Activated CD4-positive, alpha-beta T cell treated with anti-CD3 and anti-CD28 coated beads, Interleukin-10, Interleukin-2, amounts not matched to agents 100 ng/mL and 50 ng/mL, durations not matched to agents 16 hours and 8 hours (primary cell): ENCODE results near the gene MRTFB.
"Not testable (repeated sequence)": the region's sequence is repeated elsewhere in the genome, so short reads cannot be mapped to it uniquely, and the experiment has no call there.

Experiments
- DNase-seq: peaks from one replicate; pipeline ENCODE4 v3.0.0-alpha.2; 2020

MRTFB gene, protein sequence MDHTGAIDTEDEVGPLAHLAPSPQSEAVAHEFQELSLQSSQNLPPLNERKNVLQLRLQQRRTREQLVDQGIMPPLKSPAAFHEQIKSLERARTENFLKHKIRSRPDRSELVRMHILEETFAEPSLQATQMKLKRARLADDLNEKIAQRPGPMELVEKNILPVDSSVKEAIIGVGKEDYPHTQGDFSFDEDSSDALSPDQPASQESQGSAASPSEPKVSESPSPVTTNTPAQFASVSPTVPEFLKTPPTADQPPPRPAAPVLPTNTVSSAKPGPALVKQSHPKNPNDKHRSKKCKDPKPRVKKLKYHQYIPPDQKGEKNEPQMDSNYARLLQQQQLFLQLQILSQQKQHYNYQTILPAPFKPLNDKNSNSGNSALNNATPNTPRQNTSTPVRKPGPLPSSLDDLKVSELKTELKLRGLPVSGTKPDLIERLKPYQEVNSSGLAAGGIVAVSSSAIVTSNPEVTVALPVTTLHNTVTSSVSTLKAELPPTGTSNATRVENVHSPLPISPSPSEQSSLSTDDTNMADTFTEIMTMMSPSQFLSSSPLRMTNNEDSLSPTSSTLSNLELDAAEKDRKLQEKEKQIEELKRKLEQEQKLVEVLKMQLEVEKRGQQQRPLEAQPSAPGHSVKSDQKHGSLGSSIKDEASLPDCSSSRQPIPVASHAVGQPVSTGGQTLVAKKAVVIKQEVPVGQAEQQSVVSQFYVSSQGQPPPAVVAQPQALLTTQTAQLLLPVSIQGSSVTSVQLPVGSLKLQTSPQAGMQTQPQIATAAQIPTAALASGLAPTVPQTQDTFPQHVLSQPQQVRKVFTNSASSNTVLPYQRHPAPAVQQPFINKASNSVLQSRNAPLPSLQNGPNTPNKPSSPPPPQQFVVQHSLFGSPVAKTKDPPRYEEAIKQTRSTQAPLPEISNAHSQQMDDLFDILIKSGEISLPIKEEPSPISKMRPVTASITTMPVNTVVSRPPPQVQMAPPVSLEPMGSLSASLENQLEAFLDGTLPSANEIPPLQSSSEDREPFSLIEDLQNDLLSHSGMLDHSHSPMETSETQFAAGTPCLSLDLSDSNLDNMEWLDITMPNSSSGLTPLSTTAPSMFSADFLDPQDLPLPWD

DNA sequence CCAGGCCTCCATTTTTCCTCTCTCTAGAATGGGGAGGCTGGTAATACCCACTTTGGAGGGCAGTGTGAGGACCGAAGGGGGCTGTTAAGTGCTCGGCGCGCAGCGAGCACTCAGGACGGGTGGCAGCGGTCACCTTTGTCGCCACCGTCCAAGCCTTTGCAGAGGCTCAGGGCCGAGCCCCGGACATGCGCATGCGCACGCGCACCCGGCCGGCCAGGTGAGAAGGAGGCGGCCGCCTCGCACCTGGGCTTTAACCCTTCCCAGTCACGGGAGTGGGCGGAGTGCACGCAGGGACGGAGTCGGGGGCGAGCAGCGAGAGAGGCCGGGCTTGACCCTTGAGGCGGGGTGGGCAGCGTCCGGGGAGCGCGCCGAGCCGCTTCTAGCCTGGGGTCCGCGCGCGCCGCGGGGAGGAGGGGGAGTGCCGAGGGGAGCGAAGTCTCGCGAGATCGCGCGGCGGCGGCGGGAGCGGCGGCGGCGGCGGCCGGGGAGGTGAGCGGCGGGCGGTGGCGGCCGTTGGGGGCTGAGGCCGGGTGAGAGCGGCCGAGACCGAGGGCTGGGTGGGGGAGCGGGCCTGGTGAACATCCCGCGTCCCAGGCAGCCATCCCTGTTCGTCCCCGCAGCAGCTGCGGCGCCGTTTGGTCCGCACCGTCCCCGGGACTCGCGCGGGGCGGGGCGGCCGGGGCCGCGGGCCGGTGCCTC lies at the start of gene MRTFB:
TSS of gene MRTFB (plus strand) at position 443 of the 699 bp plus-strand sequence. CDS start 69,288 bp downstream, outside the sequence.
- DNase-seq: peak; percentile 81

DNA sequence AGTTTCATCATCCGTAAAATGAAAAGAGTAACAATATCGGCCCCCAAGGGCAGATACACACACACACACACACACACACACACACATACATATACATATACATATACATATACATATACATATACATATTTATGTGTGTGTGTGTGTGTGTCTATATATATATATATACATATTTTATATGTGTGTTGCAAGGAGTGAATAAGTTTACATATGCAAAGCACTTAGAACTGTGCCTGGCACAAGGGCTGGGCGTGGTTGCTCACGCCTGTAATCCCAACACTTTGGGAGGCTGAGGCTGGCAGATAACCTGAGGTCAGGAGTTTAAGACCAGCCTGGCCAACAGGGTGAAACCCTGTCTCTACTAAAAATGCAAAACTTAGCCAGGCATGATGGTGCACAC lies 47.6 kb upstream of the MRTFB start:
- not testable (repeated sequence) for DNase-seq

DNA sequence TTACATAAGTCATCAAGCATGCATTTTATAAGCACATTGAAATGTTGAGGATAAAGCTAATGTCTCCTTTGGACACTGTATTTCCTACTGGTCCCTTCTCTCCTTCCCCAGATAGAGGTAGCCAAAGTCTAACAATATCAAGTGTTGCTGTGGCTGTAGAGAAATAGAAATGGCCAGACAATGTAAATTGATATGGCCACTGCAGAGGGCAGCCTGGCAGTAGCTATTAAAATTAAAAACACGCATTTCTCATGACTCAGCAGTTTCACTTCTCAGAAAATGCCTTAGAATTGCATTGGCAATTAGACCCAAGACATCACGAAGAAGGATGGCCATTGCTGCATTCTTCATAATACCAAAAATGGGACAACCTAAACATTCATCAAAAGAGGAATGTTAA lies 46.8 kb upstream of the MRTFB start:
- DNase-seq: no peak

DNA sequence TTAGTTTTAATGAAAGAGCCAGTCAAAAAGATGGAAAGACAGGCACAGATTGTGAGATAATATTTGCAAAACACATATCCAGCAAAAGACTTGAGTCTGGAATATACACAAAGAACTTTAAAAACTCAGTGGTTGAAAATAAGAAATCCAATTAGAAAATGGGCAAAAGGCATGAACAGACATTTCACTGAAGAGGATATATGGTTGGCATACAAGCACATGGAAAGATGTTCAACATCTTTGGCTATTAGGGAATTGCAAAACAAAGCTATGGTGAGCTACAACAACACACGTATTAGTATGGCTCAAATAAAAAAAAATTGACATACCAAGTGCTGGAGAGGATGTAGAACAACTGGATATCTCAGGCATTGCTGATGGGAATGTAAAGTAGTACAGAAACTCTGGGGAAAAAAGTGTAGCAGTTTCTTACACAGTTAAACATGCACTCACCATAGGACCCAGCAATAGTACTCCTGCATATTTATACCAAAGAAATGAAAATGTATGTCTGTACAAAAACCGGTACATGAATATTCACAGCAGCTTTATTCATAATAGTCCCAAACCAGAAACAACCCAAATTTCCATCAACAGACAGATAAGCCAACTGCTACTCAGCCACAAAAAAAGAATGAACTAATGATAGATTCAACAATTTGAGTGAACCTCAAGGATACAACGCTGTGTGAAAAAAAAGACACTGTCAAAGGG lies 44.4 kb upstream of the MRTFB start:
- DNase-seq: no peak

DNA sequence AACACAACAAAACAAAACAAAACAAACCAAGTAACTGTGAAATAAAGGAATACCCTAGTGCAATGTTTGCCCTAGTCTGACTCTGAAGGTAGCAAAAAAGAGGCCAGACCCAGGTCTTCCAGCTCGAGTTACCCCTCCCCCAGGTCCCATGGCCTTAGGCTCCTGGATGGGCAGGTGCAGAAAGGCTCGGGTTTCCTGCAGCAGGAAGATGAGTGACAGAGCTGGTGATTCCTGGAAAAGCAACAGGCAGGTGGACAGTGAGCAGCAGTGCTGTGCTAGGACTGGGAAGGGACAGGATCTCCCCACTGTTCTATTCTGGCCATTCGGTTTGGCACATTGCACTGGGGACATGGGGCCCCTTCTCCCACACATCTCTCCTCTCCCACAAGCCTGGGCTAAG lies 42.9 kb upstream of the MRTFB start:
- no peak for DNase-seq

DNA sequence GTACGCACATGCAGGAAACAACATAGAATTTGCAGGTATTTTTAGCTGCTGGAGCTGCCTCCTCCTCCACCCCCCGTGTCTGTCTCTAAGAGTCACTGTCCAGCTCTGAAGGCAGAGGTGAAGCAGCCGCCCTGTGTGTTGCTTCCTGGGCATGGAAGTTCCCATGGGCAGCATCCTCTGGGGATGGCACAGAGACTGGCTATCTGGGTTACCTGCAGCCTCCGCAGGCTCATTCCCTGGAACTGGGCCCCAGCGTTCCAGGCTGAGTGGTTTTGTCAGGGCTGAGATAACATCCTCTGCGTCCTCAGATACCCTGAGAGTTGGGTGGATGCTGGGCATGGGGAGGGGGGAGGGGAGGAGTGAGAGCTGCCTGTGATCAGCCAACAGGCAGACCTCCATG lies 41.5 kb upstream of the MRTFB start:
- no peak for DNase-seq

DNA sequence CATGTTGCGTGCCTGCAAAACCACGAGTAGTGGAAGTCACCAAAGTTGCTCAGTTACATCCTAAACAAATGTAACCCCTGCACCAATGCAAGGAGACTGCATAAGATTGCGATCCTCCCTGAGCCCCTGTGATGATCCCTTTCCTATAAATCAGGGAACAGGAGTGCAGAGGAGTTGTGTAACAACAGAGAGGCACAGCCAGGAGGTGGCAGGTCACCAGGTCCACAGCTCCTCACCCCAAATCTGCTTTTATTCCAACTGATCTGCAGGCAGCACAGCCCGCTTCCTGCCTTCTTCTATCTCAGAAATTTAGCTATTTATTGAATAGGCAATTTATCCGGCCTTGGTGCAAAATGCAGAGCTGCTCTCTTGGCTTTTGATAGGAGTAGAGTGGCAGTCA lies 36.0 kb upstream of the MRTFB start:
- DNase-seq: no peak

DNA sequence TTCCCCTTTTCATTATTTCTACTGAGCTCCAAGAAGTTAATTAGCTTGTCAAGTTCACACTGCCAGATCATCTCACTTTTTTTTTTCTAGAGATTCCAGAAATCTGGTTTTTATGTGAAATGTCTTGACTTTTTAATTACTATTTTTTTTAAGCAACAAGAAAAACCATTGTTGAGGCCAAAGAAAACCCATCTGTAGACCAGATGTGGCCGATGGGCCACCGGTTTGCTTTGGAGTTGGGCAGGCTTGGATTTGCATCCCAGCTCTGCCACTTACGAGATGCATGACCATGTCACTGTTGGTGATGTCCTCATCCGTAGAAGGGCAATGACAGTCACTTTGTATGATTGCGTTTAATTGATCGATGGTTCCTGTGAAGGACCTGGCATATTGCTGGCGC lies 34.2 kb upstream of the MRTFB start:
- no peak for DNase-seq

DNA sequence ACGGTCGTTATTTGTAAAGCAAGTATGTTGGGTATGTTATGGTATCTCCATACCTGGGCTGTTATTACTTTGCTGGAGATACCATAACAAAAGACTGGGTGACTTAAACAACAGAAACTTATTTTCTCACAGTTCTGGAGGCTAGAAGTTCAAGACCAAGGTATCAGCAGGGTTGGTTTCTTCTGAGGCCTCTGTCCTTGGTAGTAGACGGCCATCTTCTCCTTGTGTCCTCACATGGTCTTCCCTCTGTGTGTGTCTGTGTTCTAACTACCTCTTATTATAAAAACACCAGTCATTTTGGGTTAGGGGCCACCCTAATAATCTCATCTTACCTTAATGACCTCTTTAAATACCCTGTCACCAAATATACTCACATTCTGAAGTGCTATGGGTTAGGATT lies 33.2 kb upstream of the MRTFB start:
- no peak for DNase-seq

DNA sequence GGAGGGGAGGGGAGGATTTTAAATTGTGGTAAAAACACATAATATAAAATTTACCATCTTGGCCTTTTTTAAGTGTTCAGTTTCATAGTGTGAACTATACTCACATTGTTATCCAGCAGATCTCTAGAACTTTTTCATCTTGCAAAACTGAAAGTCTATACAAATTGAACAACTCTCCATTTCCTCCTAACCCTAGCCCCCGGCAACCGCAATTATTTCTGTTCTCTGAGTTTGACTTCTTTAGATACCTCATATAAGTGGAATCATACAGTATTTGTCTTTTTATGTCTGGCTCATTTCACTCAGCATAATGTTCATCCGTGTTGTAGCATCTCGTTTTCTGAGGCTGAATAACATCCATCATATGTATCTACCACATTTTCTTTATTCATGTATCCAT lies 30.0 kb upstream of the MRTFB start:
- DNase-seq: peak; percentile 5

DNA sequence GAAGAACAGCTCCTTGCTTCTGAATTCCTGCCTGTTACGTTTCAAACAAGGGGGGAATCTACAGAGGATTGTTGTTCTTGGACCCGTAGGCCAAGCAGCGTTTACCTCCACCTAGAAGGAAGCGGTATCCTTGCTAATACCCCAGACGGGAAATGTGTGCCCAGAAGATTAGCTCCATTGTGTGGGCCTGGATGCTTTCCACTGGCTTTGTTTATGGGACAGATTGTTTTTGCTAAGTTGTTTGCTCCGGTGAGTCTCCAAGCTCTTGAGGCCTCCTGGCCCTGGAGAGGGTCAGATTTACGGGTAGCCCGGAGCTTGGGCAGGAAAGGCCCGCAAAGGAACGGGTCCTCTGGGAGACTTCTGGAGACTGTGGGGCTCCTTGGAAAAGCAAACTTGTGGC lies 28.4 kb upstream of the MRTFB start:
- DNase-seq: no peak

DNA sequence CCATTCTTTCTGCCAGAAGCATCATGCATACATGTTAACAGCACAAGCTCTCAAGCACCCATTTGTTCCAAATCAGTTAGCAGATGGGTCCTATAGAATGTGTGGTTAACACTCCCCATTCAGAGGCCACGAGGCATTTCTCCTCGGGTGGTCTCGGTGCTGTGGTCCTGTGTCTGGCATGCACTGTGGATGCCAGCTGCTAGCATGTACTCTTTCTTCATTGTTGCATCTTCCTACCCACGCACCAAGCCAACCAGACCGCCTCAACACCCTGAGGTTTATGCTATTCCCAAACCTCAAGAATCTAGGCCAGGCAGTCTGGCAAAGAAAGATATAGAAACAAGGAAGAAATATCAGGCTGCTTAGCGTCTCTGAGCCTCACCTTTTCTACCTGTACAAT lies 27.8 kb upstream of the MRTFB start:
- DNase-seq: no peak

DNA sequence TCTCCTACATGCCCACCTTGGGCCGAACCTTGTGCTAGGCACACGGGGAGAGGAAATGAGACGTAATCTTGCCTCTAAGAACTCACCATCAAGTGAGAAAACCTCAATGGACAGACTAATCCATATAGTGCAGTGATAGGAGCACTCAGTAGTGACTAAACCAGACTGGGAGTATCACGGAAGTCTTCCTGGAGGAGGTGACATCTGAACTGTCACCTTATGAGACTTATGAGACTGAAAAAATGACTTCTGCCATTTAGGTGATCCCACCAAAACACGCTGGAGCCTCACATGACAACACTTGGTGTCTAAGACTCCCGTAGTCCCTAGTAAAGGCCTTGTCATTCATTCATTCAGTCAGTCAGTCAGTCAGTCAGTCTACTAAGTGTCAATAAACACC lies 27.3 kb upstream of the MRTFB start:
- no peak for DNase-seq

DNA sequence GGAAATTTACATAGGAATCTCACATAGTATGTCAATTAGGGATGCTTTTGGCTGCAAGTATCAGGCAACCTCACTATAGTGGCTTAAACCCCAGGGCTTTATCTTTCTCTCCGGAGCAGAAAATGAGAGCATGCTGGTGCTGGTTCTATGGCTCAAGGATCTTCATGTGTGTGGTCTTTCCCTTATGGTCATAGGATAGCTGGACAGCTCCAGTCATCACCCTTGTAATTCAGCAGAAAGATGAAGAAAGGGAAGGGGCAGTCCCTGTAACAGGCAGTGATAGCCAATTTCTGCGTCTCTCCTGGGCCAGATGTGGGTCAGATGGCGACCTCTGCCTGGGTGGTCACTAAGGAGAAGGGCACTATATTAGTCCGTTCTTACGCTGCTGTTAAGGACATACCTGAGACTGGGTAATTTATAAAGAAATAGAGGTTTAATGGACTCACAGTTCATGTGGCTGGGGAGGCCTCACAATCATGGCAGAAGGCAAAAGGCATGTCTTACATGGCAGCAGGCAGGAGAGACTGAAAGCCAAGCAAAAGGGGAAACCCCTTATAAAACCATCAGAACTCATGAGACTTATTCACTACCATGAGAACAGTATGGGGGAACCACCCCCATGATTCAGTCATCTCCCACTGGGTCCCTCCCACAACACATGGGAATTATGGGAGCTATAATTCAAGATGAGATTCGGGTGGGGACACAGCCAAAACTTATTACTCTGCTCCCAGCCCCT lies 23.8 kb upstream of the MRTFB start:
- DNase-seq: not testable (repeated sequence)

DNA sequence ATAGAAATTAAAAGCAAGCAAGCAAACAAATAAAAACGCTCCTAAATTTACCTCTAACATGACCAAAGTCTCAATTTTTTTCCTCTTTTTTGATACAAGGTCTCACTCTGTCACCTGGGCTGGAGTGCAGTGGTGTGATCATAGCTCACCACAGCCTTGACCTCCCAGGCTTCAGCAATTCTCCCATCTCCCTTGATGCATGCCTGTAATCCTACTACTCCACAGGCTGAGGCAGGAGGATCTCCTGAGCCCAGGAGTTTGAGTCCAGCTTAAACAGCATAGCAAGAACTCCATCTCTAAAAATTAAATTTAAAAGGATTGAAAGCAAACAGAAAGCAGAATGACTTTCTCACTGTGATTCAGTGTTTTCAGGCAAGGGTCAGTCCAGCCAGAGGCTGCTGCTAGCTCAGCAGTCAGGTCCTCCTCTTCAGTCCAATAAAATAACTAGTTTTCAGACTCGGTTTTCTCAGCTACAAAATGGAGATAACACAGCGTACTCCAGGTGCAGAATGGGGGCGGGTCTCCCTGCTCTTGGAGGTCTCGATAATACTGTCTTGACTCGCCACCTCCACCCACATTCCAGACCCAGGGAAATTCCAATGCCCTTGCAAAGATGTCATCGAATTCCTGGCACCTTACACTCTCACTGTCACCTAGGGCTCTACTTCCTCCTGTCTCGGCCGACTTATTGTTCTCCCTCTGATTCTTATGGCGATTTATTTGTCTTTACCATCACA lies 20.7 kb upstream of the MRTFB start:
- no peak for DNase-seq

DNA sequence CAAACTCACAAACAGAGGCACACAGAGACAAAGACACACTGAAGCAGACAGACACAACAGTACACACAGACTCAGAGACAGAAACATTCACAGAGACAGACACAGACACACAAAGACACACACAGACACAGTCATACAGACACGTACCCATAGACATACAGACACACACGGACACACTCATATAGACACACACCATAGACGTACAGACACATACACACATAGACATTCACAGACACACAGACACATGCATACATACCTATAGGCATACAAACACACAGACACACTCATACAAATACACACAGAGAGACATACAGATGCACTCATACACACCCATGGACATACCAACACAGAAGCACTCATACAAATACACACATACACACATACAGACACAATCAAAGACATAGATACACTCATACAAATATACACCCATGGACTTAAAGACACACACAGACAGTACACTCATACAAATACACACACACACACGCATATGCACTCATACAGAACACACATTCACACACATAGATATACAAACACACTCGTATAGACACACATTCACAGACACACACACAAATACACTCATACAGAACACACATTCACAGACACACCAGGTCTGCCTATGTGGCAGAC lies 19.9 kb upstream of the MRTFB start:
- DNase-seq: no peak

DNA sequence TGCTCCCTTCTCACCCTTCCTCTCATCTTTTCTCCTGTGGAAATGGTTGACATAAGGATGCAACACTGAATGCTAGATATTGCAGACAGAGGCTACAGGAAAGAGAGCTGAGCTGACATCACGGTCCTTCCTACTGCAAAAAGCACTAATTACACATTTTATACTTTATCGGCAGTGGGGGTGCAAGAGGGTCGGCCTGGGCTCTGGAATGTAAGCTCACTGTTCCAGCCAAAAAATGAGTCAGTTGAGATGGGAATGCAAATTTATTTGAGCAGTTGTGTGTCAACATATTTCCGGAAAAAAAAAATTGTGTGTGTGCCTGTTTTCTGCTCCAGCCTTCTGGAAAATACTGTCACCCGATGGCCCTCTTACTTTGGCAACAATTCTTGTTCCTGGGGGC lies 14.1 kb upstream of the MRTFB start:
- no peak for DNase-seq

DNA sequence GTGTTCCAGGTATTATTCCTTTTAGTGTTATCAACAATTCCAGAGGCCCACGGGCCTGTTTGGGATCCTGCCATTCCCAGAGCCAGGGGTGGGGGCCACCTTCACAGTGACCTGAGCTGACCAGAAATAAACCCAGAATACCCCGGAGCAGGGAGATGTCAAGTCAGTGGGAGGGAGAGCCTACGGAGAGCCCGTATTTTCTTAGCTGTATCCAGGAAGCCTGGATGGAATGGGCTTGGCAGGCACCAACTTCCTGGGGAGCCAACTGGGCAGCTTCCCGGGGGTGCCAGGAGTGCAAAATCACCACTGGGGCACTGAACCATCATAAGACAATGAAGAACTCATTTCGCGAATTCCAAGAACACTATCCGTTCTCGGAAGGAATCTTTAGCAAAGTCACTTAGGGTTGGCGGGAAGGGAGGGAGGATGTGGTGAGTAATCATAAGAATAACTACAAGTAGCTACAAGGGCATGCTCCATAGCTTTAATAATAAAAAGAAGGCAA lies 13.2 kb upstream of the MRTFB start:
- DNase-seq: no peak

DNA sequence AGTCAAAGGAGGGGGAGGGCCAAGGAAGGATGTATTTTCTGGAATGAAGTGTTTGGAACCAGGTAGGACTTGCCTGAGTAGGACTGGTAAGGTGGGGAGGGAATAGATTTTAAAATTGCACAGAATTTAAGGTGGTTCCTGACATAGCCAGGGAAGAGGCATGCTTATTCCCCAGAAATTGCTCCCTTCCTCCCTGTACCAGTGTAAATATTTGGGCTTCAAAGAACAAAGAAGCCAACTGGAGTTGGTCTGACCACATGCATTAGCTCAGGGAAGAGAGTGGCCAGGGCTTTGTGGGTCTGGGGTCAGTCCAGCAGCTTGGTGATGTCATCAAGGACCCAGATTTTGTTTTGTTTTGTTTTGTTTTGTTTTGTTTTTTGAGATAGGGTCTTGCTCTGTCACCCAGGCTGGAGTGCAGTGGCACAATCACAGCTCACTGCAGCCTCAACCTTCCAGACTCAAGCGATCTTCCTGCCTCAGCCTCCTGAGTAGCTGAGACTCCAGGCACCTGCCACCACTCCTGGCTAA lies 9.3 kb upstream of the MRTFB start:
- no peak for DNase-seq

DNA sequence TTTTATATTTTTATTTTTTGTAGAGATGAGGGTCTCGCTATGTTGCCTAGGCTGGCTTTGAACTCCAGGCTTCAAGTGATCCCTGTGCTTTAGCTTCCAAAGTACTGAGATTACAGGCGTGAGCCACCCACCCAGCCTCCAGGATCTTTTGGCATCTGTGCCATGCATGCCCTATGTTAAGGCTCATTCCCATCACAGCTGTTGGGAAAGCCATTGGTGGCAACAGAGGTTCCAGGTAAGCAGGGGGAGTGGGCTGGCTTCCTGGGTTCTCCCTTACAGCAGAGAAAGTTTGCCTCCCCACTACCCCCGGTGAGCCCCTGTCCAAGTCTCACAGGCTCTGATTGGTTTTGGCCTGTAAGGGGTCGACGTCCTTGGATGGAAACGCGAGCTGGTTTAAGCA lies 8.9 kb upstream of the MRTFB start:
- DNase-seq: no peak
